GM19099 (cell line): Measurements from ENCODE around the gene CHST11.

ENCODE experiments used
- POLR2A ChIP-seq: IDR thresholded peaks from 3 replicates; pipeline ENCODE4 v1.6.1; 2011; ENCODE audit warnings: low read depth; ENCODE audit not compliant: insufficient read length; ENCODE audit errors: extremely low read depth

The CHST11 gene

DNA sequence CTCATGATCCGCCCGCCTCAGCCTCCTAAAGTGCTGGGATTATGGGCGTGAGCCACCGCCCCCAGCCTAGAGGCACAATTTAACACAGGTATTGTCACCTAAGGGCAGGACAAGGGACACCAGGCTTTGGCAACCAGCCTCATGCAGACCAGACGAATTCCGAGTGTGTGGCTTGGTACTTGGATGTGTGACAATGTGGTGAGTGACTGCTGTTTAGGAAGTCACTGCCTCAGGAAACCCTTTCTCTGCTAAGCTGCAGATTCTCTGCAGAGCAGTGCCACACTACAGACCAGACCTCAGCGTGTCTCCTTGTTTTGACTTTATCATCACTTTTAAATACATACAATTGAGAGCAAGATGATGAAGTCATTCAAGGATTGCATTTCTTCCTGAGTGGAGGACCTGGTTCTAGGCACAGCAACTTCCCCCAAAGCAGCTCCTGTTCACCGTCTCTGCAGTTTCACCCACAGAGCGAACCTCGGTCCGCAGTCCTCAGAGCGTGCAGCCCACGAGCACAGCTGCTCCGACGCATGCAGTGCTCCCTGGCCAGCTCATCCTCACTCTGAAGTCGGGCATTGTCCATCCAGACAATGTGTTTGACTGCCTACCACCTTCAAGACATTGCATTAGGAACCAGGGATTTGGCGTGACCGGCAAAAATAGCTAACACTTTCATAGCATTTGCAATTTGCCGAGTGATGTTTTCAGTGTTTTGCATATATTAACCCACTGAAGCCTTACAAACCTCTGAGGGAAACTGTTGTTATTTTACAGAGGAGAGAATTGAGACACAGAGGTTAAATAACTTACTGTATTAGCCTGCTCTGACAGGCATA lies 235.2 kb downstream of the CHST11 start:
- no peak for TF ChIP-seq POLR2A

DNA sequence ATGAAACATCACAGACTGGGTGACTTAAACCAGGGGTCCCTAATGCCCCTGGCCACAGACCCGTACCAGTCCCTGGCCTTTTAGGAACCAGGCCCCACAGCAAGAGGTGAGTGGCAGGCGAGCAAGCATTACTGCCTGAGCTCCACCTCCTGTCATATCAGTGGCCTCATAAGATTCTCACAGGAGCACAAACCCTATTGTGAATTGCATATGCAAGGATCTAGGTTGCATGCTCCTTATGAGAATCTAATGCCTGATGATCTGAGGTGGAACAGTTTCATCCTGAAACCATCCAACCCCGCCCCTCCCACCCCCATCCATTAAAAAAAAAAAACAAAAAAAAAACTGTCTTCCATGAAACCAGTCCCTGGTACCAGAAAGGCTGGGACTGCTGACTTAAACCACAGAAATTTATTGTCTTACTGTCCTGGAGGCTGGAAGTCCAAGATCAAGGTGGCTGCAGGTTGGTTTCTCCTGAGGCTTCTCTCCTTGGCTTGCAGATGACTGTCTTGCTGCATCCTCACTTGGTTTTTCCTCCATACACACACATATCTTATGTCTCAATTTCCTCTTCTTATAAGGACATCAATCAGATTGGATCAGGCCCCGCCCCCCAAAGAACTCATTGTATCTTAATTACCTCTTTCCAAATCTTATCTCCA lies 235.9 kb downstream of the CHST11 start:
- TF ChIP-seq POLR2A = no peak

DNA sequence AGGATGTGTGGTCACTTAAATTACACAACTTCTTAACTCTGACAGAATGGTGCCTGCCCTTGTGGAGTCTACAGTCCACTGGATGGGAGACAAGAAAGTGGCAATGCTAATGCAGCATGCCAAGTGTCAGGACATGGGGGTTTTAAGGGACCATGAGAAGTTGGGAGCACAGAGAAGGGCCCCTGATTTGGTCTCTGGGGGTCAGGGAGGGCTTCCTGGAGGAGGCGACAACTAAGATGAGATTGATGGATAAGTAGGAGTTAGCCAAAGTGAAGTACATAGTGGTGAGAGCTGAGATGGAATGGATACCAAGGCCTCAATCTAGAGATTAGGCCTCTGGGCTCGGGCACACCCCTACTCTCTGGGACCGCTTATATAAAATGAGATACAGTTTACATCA lies 236.7 kb downstream of the CHST11 start:
- TF ChIP-seq POLR2A = no peak

DNA sequence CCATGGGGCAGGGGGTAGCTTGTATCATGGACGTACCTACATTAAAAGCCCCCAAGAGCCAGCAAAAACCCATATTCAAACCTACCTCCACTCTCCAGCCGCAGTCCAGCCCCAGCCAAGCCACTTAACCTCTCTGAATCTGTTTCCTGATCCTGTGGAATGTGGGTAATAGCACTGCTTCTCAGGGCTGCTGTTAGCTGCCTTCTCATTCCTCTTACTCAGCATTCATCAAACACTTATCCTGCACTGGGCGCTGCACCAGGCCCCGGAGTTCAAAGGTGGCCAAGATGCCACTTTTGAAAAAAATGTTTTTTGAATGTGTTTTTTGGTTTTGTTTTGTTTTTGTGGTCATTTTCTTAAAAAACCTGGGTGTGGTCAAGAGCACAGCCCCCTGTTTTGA lies 237.4 kb downstream of the CHST11 start:
- no peak for TF ChIP-seq POLR2A

DNA sequence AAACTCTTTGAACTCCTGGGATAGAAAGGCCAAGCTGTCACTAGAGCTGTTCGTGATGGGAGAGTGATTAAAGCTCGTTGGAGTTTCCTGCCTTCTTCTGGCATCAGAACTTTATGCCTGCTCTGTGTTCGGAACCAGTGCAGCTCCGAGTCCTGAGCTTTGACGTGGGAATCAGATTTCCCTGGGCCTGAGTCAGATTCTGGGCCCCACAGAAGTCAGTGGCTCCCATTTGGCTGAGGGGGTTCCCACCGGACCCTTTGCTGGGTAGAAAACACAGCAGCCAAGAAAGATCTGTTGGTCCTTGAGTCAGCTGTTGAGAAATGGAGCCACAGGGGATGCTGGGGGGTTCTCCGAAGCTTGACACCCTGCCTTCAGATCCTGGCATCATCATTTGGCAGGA lies 238.0 kb downstream of the CHST11 start:
- no peak for TF ChIP-seq POLR2A

DNA sequence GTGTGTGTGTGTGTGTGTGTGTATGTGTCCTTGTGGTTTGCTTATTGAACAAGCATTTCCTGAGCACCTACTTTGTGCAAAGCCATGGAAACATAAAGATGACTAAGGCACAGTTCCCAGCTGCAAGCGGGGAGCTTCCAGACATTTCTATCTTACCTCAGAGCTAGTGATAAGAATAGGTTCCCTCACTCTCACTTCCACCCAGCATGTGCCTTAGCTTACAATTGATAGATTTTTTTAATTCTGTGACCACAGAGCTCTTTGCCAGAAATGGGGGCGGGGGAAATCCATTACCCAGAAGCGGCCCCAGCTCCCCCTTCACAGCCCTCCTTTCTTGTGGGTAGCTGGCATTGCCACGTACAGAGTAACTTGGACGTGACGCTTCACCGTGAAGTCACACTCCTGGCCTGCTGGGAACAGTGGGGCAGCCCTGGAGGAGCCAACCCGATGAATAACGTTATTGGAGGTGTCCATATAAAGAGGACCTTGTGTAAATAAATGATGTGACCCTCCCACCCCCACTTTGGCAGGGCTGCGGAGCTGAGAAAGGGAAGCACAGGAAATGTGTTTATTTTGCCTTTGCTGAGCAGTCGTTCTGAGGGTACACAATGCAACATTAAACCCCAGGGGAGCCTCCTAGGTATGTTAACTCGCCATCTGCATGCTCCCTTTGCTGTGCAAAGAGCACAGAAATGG lies 238.9 kb downstream of the CHST11 start:
- no peak for TF ChIP-seq POLR2A

DNA sequence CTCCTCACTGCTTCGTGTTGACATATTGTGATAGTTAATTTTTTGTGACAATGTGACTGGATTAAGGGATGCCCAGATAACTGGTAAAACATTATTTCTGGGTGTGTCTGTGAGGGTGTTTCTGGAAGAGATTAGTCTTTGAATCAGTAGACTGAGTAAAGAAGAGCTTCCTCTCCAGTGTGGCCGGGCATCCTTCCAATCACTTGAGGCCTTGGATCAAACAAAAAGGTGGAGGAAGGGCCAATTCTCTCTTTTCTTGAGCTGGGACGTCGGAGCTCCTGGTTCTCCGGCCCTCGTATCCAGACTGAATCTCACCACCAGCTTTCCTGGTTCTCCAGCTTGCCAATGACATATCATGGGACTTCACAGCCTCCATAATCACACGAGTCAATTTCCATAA lies 240.4 kb downstream of the CHST11 start:
- TF ChIP-seq POLR2A = no peak

DNA sequence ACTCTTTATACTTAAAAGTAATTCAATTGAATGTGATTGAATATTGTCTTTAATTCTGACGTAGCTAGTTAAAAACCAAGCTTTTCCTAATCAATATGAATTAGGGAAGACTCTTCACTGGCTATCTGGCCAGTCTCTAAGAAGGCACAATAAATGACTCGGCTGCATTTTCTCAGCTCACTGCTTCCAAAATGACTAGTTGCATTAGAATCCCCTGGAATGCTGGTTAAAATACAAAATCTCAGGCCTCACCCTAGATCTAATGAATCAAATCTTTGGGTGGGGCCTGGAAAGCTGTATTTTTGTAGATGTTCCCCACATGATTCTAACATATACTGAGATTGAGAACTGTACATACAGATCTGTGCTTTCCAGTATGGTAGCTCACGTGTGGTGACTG lies 242.1 kb downstream of the CHST11 start:
- TF ChIP-seq POLR2A = no peak

DNA sequence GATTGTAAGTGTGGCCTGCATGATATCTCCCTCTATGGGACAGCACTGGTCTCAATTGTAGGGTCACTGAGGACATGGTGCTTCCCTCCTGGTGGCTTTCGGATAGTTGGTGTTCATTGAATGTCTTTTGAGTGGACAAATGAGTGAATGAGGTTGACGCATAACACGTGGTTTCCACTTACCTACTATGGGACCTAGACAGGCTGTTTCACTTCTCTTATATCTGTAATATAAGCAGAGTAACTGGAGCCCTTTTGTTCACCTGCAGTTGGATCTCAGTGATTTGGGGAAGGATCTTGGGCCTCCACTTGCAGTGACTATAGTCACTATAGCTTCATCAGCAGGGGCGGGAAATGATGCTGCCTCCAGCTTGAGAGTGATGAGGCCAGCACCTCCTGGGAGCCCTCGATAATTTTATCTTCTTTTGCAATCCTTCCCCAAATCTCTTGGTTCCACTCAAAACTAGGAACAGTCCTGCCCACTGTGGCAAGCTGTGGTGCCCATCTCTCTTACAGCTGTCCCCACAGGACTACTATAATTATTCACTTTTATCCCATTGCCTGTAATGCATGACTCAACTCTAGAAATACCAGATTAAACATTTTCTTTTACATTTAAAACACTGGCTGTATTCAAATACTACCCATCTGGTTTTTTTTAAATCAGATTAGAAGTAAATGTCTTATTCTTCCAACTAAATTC lies 242.9 kb downstream of the CHST11 start:
- no peak for TF ChIP-seq POLR2A

DNA sequence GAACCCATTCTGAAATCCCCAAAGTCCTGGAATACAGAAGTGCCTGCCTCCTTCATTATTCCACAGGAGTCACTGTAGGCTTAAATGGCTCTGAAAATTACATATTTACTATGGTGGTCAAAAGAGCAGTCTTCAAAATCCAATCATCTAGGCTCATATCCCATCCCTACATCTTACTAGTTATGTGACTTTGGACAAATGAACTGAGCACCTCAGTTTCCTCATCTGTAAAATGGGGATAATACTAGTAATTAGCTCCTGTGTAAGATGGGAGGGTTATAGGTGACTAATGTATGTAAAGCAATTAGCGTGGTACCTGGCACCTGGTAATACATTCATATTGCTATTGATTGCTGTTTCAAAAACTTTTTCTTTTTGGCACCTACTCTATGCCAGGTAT lies 243.6 kb downstream of the CHST11 start:
- TF ChIP-seq POLR2A = no peak

DNA sequence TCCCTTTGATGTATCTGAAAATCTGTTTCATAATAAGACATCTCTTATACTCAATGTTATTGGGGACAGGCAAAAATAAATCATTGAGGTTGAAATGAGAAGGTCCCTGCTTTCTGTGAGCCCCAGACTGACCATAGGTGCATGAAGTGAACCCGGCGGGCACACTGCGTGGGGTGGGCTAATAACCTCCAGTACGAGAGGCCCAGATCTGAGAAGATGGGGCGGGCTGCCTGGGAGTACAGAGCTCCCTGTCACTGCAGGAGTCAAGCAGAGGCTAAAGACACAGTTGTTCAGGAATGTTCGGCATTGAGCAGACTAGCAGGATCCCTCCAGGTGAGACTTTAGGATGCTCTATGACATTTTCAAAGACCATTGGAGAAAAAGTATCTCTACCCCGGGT lies 244.6 kb downstream of the CHST11 start:
- no peak for TF ChIP-seq POLR2A

DNA sequence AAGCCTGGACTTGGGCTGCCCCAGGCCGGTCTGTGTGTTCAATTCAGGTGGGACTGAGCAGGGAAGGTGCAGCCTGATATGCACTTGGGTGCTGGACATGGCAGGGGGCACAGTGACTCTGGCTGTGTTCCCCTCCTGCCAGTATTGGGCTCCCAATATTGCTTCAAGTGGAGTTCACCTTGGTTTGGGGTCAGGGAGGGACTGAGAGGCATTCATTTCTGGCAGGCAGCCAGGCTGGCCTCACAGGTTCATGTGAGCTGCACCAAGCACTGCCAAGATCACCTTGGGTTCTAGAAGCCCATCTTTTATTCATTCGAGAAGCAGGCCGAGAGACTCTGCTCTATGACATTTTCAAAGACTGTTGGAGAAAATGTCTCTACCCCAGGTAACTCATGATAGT lies 245.0 kb downstream of the CHST11 start:
- no peak for TF ChIP-seq POLR2A

DNA sequence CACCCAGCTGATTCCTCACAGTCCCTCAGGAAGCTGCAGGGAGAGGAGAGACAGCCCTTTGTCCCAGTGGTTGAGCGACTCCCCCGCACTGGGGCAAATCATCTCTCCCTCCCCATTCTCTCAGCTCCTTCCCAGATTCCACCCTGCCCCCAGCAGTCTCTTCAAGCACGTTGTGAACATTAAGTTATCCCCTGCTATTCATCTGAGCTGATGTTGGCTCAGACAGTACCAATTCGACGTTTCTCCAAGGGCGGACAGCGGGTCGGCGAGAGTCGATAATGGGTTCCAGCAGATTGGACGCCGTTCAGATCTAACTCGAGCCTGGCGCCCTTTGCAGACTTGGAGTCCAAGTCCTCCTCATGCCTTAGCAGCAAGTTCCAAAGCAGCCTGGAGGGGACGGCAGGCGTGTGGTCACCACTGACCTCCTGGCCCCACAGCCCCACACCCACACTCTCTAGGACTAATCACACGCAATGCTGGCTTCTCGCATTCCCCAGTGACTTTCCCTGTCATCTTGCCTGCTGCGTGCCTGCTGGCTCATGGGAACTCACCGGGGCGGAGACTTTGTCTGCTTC lies 245.9 kb downstream of the CHST11 start:
- TF ChIP-seq POLR2A = no peak

DNA sequence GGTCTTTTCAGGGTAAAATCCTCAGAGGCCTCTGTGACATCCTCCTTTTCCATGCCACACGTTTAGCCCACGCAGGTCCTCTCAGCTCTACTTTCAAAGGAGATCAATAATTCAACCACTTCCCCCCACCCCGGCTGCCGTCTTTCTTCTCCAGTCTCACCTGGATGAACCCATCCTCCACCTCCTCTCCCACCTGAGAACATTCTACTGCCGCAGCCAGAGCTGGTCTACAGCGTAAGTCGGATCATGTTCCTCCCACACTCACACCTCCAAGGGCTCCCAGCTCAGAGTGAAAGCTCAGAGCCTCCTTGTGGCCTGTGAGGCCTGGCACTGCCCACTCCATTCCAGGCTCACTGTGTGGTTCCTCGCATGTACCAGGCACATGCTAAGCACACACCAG lies 246.6 kb downstream of the CHST11 start:
- TF ChIP-seq POLR2A = no peak

DNA sequence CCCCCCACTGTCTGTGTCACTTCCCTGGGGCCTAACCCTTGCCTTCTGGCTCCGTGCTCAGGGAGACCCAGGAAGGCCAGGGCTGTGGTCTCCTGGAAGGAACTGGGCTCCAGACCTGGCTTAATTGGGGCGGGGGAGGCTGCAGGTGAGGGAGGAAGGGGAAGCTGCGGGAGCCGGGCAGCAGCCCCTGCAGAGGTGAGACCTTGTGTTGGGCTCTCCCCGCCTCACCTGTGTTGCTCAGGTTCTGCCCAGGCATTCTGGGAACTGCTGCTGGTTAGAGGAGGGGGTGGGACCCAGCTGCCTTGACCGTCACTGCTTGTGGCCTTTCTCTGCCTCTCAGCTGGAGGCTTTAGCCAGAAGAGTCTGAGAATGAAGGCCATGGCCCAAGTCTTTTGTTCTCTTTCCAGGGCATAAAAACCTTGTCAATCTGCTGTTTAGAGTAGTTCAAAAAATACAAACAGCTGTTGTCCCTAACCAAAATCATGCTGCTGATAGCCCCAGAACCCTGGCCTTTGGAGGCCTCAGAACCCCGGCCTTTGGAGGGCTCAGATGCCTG lies 247.6 kb downstream of the CHST11 start:
- TF ChIP-seq POLR2A = no peak
